G401 (cell line): ENCODE measurements around the gene CAMK4. TPM values are rescaled to one million over a fixed set of nuclear protein-coding genes. Genes with fewer than 3 reads are reported as not detected.

ENCODE experiments used
- DNase-seq: peaks from one replicate; pipeline ENCODE4 v3.0.0-alpha.2; 2015; ENCODE audit warnings: low spot score
- in situ Hi-C: cut with HindIII; loops from 2 replicates; pipeline ENCODE4 v1.10.0; 2016; ENCODE audit warnings: low sequenced_read_pairs, mixed read lengths
- total RNA-seq: library from RNA; depleted of rRNA; stranded (reverse); fragments of >200 nt; shearing (Covaris generic); gene quantifications from 2 replicates; pipeline ENCODE4 v1.2.3, GENCODE V29; 2014

Gene CAMK4
- total RNA-seq, 1 experiment from 2014 or later = not detected

DNA sequence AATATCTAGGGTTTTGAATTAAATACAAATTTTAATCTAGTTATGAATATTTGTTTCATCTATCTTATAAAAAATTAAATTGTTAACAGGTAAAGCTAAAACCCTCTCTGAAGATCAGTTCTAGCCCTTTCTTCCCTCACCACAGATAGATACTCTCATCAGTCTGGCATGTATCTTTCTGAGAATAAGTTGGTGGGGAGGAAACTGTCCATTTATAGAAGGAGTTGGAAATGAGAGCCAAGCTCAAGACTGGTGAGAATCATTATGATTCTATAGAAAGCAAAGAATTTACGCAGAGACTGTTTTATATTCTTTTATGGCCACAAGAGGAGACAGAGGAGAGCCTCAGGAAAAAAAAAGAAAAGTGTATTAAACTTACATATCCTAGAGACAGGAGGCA lies 229.1 kb downstream of the CAMK4 start:
- no peak for DNase-seq
- in situ Hi-C loops = no loop called here

DNA sequence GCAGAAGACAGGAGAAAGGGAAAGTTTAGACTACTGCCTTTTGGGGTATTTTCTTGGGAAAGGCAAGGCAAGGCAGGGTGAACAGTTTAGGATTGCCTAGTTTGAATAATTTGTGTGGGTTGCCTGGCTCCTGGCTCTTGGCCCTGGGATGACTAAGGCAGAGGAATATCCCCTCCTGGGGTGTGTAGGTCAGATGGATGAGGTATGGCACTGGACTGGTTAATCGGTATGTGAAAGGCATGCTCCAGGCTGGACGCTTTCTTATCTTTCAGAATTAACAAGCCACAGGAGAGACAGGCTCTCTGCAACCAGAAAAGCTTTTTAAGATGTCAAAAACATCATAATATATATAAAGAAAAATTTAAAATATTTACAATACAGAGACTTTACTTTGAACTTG lies 229.6 kb downstream of the CAMK4 start:
- no peak for DNase-seq
- in situ Hi-C loops = no loop called here

- in situ Hi-C loops = no loop called here
- DNase-seq = peak; percentile 61
Observed at GRCh38 chr5:111454198-111454622, 230.0 kb downstream of the CAMK4 start.

- peak; percentile 47 for DNase-seq
- in situ Hi-C loops = no loop called here
Observed at GRCh38 chr5:111454776-111455175, 230.6 kb downstream of the CAMK4 start.

- in situ Hi-C loops = no loop called here
- peak; percentile 73 for DNase-seq
Observed at GRCh38 chr5:111461255-111461671, 237.1 kb downstream of the CAMK4 start.

DNA sequence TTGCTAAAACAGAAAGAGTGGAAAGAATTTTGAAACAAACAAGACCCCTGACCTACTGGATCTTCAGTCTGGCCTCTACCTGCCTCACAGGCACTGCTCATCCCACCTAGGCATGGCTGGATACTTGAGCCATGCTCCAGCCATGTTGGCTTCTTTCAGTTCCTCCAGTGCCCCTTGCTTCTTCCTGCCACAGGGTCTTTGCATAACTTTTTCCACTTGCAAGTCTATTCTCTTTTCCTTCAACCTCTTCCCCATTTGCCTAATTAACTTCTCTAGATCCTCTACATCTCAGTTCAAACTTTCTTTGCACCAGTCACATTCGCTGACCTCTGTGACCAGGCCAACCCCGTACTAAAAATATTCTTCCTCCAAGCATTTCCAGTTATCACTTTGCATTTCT lies 237.8 kb downstream of the CAMK4 start:
- in situ Hi-C loops = no loop called here
- DNase-seq = no peak

DNA sequence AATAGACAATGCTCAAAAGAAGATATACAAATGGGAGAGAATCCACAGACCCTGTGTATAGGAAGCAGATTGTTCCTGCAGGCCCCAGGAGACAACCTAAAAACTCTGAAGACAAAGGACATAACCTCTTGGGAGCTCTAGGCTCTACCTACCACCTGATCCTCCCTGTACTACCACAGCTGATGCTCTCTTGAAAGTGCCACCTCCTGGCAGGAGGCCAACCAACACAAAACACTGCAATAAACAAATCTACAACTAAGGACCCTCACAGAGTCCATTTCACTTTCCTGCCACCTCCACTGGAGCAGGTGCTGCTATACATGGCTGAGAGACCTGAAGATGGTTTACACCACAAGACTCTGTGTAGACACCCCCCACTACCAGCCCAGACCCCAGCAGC lies 239.1 kb downstream of the CAMK4 start:
- in situ Hi-C loops = no loop called here

DNA sequence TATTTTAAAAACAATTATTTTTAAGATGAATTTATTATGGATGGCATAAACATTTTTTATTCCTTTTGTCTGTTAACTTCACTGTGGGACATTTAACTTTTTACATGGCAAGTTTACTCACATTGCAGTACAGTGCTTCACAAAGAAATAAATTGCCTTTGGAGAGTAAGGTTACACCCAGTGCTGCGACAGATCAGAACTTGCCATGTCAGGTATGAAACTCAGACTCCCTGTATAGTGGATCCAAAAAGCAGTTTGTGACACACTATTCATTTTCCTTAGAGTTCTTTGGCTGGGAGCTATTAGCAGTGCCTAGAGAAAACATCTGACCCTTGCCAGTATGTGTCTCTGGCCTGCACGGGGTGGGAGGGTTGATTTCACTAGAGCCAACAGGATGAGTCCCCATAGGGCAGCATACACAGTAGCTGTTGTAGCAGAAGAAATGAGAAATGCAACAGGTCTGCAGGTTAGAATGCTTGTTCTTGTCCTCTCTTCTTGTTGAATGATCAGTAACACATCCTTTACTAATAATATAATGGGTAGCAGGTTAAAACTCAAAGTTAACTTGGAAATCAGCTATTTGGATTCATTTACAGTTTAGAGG lies 245.2 kb downstream of the CAMK4 start:
- DNase-seq = no peak
- in situ Hi-C loops = no loop called here

More for the DNA sequence above, 239.1 kb downstream of the CAMK4 start:
- DNase-seq = no peak

- in situ Hi-C loops = no loop called here
Observed at GRCh38 chr5:111469903-111470302, 245.7 kb downstream of the CAMK4 start.

DNA sequence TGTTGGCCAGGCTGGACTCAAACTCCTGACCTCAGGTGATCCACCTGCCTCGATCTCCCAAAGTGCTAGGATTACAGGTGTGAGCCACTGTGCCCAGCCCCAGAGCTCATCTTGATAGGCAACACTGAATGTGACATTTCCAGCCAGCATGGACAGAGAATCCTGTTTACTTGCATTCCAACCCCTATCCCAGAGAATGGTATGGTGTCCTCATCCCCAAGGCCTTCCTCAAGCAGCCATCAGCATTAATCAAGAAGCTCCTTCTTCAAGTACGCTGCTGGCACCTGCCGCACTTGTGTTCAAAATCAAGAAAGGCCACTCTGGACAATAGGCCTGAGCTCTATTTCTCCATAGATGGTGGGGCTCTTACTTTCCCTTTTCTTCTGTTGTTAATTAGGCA lies 247.9 kb downstream of the CAMK4 start:
- in situ Hi-C loops = no loop called here
- DNase-seq = no peak

More at GRCh38 chr5:111469903-111470302, 245.7 kb downstream of the CAMK4 start:
- DNase-seq = no peak

DNA sequence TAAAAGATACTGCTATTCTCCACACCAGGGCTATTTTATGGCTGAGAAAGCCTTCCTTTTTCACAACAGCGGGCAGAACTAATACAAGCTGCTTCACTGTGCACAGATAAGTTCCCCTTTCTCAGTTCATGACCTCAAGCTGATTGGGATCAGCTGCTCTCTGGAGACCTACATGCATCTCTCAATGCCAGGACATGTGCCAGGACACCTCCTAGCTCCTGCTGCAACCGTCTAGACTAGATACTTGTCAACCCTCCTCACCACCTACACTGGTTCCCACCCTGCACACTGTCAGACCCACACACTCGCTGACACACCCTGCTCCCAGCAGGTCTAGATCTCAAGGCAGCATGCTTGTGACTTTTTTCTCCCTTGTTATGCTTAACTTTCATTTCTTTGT lies 248.4 kb downstream of the CAMK4 start:
- no peak for DNase-seq
- in situ Hi-C loops = no loop called here

- in situ Hi-C loops = no loop called here
- DNase-seq = peak; percentile 55
Observed at GRCh38 chr5:111478266-111478665, 254.1 kb downstream of the CAMK4 start.

GRCh38 chr5:111478898-111479297 lies 254.7 kb downstream of the CAMK4 start:
- in situ Hi-C loops = no loop called here
- DNase-seq = no peak

DNA sequence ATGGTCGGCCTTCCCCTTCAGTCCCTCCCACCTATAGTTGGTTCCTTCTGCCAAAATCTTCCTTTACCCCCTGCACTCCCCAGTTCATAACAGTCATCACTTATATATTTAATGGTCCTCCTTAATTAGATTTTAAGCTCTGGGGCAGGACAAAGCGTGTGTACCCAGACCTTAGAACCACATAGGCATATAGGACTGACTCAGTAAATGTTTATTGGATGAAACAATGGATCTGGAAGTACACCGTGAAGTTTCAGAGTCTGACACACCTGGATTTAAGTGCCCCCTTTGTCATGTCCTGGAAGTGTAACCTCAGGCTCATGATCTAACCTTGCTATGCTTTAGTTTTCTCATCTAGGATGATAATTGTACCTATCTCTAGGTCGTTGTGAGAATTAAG lies 256.2 kb downstream of the CAMK4 start:
- no peak for DNase-seq
- in situ Hi-C loops = no loop called here

DNA sequence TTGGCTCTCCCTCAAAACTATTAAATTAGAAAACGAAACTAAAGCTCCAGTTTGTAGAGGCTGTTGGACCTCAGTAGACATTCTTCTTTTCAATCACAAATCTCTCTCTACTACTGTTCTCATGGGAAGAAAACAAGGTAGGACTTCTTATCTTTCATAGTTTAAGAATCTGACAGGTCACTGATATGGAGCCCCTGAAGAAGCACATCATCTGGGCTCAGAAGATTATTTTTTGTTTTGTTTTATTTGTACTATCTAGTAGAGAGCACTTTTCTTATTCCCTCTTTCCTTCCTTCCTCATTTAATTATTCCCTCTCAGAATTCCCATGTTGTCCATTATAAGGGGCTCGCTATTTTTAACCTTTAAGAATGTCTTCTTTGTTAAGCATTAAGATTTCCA lies 261.9 kb downstream of the CAMK4 start:
- DNase-seq = no peak
- in situ Hi-C loops = no loop called here

DNA sequence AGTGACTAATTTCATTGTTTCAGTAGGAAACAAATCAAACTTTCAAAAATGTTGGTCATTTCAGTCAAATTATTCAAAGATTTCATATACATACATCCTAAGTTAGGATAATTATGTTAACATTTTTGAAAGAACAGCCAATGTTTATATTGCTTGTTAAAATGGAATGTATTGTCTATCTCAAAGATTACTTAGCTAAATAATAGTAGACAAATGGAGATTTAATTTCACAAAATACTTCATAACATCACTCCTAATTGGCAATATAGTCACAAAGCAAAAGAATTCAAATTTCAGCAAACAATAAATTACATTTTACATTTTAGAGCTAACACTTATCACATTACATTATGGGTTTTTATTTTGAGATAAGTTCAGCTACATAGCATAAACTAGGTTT lies 262.7 kb downstream of the CAMK4 start:
- DNase-seq = no peak
- in situ Hi-C loops = no loop called here

DNA sequence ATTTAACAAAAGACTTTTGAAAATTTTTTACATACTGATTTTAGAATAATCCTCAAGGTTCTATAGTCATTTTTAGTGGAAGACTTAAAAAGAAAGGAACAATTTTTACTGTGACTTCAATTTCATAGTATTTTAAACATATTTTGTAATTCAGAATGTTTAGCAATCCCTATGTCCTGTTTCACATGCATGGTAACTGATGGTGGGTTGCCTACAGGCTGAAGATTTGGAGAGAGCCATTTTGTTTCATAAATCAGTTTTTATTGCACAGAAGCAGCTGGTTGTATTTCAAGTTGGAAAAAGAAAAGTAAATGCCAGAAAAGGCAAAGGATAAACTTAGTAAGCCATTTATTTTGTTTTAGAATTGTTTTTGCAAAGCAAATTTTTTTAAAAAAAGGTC lies 264.2 kb downstream of the CAMK4 start:
- in situ Hi-C loops = no loop called here

DNA sequence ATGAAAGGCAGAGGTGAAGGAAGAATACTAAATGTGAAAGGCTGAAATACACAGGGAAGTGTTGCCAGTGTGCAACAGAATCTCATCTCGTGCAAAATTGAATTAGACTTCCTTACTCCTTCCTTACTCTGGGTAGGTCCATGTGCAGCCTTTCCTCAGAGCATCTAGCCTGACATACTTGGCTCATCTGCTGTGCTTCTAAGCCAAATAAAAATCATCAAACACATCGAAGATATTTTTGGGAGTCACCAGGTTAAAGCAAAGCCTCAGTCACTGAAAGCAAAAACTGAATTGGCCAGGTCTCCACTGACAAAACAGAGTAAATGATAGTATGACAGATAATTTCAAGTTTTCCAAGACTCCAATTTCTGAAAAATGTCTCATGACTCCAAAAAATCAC lies 268.8 kb downstream of the CAMK4 start:
- in situ Hi-C loops = no loop called here

More for the DNA sequence above, 264.2 kb downstream of the CAMK4 start:
- DNase-seq = no peak

GRCh38 chr5:111494355-111494999 lies 270.3 kb downstream of the CAMK4 start:
- in situ Hi-C loops = no loop called here
- no peak for DNase-seq

More for the DNA sequence above, 268.8 kb downstream of the CAMK4 start:
- peak; percentile 65 for DNase-seq

DNA sequence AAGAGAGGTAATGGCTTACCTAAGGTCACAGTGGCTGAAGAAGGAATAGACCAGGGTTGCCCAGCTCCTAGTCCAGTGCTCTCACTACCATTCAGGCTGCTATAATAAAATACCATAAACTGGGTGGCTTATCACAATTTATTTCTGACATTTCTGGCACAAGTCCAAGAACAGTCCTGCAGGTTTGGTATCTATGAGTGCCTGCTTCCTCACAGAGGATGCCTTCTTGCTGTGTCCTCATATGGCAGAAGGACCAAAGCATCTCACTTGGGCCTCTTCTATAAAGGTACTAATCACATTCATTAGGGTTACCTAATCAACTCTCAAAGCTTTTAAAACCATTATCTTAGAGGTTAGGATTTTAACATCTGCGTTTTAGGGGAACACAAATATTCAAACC lies 271.0 kb downstream of the CAMK4 start:
- peak; percentile 74 for DNase-seq
- in situ Hi-C loops = no loop called here

DNA sequence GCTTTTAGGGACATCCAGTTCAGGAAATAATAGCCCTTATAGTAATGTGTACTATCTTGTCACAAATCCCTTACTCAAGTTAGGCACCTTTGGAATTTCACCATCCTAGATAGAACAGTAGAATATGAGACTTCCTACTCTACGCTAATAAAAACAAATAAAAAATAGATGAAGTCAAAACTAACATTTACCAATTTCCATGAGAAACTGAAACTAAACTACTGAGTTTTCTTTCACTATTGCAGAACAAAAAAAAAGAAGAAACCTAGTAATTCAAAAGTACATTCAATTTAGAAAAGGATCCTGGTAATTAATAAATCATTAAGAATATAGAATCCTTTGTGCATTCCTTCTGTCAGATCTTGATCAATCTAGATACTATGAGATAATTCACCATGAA lies 274.2 kb downstream of the CAMK4 start:
- in situ Hi-C loops = no loop called here
- no peak for DNase-seq
